GM18870 (cell line): ENCODE measurements around the gene HSF2BP.
"Not testable (repeated sequence)": the region's sequence is repeated elsewhere in the genome, so short reads cannot be mapped to it uniquely, and the experiment has no call there.

Experiments used
- ATAC-seq: cut with Tn5 transposase; IDR thresholded peaks from one replicate; pipeline ENCODE4 v1.9.1; 2021; ENCODE audit warnings: moderate library complexity; ENCODE audit not compliant: unreplicated experiment

The HSF2BP gene

DNA sequence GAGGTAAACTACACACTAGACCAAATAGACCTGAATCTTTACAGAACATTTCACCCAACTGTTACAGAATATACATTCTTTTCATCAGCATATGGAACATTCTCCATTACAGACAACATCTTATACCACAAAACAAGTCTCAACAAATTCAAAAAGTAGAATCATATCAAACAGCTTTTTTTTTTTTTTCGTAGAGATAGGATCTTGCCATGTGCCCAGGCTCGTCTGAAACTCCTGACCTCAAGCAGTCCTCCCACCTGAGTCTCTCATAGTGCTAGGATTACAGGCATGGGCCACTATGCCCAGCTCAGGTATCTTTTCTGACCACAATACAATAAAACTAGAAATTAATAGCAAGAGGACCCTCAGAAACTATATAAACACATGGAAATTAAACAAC, 36.5 kb downstream of the HSF2BP start:
- ATAC-seq: no peak

DNA sequence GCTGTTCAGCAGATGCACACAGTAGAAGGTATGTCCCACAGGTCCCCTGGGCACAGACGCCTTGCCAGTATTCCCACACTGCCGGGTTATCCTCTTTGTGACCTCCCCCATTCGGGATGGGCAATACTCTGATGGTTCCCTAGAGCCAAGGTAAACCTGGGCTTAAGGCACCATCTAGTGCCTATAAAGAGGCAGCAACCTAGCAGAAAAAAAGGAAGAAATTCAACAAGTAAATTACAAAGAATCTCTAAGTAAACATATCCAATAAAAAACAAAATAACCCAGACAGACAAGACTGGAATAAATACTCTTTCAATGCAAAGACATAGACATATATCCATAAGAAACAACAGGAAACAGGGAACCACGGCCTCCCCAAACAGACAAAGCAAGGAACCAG, 39.4 kb downstream of the HSF2BP start:
- ATAC-seq: no peak

DNA sequence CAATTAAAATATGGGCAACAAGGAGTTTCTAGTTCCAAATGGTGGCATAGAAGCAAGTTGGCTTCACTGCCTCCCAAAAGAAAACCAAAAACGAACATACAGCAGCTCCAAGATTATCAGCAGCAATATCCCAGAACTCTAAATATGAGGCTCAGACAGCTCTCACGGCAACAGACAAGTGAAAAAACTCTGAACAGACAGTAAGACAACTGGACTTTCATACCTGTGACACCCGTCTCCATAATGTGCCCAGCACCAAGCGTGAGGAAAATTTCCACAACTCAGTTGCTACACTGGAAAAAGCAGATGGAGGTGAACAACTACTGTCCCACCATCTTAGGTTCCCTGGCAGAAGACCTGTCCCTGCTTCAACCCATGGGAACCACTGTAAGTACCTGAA, 39.9 kb downstream of the HSF2BP start:
- ATAC-seq: no peak

DNA sequence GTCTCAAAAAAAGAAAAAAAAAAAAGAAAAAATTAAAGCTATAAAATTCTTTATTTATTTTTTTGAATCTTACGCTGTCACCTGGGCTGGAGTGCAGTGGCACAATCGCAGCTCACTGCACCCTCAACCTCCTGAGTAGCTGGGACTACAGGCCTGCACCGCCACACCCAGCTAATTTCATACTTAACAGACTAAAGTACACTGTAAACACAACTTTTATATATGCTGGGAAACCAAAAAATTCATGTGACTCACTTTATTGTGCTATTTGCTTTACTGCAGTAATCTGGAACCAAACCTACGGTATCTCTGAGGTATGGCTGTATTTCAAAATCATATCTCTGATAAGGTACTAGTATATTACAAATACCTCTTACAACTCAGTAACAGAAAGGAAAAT, 40.3 kb downstream of the HSF2BP start:
- ATAC-seq: no peak

DNA sequence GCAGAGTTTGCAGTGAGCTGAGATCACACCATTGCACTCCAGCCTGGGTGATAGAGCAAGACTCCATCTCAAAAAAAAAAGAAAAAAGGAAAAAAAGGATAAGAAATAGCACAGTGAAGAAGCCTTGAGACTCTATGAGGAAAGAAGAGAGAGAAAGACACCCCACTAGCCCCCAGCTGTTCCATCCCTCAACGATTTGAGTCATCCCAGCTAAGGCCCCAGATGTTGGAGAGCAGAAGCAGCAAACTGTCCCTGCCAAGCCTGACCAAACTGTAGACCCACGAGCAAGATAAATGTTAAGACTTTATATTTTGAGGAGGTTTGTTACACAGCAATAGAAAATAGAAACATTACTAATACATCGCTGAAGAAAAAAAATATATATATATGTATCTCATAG, 42.4 kb downstream of the HSF2BP start:
- ATAC-seq: not testable (repeated sequence)

DNA sequence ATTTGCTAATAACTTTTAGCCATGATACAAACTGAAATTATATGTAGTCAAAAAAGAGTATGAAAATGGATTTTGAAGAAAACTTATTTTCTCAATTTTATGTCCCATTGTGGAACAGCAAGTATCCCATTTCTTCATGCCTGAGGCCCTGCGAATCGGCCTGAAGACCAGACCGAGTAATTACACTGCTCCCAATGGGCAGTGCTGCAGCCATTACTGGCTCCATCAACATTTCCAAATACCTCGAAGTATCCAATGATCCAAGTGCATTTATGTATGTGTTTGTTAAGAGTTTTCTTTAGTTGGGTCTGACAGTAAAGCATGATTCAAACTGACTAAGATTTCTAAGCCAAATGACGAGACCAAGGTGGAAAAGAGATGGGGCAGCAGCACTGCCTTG, 44.4 kb downstream of the HSF2BP start:
- no peak for ATAC-seq

DNA sequence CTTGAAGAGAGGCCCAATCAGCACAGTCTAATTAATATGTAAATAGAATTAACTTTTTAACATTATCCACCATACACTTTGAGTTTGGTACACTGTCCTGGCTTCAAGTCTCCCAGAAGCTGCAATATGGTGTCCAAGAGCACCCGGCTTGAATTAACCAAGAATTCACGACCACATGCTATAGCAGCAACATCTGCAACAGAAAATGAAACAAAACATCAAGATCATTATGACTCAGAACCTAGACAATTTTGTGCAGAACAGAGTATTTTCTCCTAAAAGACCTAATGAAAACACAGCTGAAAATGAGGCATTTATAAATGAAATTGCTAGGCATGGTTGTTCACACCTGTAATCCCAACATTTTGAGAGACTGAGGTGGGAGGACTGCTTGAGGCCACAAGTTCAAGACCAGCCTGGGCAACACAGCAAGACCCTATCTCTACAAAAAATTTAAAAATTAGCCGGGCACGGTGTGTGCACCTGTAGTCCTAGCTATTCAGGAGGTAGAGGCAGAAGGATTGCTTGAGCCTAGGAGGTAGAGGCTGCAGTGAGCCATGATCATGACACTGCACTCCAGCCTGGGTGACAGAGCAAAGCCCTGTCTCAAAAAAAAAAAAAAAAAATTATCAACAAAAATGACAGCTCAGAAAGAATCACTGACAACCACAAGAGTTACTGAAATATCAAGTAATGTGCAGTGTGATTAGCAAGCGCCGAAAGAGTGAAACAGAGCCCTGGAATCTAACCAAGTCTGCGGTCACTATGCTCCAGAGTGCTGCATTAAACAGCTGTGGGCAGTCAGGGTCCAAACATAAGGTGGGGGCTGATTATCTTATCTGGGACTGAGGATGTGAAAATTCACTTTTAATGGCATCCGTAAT, 45.3 kb downstream of the HSF2BP start:
- no peak for ATAC-seq

DNA sequence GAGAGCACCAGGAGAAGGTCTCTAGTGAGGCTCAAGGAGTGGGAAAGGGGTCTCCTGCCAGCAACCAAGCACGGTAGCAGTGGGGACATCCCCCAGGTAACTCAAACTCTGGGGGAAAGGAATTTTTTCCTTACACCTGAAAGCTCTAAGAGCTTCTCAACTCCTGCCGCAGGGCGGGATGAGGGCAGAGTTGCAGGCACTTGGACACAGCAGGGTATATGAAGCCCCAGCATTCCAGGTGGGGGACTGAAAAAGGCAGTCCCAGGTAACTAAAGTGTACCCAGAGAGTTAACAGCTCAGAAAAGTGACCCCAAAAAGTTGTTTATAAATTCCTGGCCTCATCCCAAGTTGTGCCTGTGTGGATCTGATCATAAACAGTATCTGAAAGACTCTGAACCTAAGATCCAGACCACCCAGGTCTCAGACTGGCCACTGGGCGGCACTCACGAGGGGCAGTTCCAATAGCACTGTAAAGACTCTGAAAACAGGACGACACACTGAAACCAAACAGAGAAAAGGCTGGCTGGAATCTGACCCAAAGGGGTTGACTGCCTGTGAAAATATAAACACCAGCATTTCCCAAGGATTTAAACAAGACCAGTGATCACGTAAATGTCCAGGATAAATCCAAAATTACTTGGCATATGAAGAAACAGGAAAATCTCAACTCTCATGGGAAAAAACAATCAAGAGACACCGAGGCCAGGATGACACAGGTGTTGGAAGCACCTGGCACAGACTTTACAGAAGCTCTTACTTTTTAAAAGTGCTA, 47.5 kb downstream of the HSF2BP start:
- ATAC-seq: no peak

DNA sequence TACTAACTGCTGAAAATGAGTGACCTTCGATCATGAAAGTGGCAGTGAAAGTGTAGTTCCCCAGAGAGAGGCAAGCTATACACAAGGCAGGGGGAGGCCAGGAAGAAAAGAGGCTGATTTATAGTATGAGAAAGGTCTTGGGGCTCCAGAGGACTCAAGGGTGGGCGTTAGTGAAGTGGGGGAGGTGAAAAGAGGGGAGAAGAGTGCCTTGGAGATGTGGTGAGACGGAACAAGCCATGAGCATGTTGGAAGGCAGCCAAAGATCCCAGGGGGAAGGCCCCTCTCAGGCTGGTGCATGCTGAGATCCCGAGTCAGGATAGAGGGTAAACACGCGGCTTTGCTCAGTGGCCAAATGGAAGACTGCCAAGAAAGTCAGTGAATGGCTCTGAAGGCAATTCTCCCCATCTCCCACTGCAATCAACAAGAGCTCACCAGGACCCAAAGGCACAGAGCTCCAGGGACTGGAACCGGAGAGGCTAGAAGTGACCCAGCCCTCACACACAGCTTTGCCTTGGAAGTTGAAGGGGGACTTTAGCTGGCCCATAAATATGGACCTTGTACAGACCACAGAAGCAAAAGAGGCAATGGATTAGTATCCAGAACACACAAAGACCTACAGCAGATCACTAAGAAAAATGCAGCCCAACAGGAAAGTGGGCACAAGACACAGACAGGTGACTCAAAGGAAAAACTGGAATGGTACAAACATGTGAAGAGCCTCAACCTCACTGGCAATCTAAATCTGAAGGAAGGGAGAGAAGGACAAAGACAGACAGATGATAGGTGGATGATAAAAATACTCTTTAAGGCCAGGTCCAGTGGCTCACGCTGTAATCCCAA, 49.6 kb downstream of the HSF2BP start:
- ATAC-seq: no peak

DNA sequence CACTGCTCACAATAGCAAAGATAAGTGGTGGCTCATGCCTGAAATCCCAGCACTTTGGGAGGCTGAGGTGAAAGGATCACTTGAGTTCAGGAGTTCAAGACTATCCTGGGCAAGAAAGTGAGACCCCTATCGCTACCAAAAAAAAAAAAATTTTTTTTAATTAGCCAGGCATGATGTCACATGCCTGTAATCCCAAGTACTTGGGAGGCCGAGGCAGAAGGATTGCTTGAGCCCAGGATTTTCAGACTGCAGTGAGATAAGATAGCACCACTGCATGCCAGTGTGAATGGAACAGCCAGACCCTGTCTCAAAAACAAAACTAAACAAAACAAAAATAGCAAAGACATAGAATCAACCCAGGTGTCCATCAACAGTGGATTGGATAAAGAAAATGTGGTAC, 50.6 kb downstream of the HSF2BP start:
- no peak for ATAC-seq

DNA sequence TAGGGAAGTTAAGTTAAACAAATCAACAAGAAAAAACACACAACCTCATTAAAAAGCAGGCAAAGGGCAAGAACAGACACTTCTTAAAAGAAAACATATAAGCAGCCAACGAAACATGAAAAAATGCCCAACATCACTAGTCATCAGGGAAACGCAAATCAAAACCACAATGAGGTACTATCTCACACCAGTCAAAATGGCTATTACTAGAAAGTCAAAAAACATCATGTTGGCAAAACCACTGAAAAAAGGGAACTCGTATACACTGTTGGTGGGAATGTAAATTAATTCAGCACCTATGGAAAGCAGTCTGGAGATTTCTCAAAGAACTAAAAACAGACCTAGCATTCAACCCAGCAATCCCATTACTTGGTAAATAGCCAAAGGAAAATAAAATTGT, 51.1 kb downstream of the HSF2BP start:
- ATAC-seq: no peak

DNA sequence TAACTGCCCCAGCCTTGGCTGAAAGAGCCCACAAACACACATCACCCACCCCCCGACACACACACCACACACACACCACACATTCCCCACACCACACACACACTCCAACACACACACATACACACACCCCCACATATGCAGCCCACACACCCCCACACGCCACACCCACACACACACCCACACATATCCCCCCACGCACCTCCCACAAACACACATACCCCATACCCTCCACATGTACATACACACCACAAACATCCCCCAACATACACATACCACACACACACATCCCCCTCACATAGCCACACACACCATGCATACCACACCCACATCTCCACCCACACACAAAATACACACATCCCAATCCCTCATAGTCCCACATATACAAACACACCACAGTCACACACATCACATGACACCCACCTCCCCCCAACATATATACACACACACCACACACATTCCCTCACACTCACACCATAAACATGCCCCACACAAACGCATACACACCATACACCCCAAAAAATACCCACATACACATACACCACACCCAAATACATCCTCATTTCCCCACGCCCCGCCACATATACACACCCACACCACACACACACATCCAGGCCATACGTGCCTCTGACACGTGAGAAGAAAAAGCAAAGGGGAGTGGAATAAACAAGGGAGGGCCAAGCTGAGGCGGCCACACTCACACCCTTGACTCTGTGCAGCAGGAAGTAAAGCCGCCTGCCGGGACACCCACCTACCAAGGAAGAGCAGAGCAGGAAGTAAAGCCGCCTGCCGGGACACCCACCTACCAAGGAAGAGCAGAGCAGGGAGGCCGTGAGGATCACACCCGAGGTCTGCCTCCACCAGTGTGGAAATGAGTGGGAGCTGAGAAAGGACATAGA, 53.7 kb downstream of the HSF2BP start:
- ATAC-seq: no peak

DNA sequence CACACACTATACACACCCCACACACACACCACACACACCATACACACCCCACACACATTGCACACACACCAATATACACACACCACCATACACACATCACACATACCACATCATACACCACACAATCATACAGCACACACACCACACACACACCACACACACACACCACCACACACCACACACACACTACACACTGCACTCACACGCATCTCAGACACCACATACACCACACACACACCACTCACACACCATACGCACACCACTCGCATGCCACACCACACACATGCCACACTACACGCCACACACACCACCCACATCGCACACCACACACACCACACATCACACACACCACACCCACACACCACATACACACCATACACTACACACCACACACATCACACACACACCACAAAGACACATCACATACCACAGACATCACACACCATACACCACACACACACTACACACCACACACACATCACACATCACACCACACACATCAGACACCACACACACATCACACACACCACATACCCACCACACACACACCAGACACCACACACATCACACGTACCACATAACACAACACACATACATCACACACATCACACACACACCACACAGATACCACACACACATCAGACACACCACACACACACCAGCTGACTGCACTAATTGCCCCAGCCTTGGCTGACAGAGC, 54.6 kb downstream of the HSF2BP start:
- ATAC-seq: no peak

DNA sequence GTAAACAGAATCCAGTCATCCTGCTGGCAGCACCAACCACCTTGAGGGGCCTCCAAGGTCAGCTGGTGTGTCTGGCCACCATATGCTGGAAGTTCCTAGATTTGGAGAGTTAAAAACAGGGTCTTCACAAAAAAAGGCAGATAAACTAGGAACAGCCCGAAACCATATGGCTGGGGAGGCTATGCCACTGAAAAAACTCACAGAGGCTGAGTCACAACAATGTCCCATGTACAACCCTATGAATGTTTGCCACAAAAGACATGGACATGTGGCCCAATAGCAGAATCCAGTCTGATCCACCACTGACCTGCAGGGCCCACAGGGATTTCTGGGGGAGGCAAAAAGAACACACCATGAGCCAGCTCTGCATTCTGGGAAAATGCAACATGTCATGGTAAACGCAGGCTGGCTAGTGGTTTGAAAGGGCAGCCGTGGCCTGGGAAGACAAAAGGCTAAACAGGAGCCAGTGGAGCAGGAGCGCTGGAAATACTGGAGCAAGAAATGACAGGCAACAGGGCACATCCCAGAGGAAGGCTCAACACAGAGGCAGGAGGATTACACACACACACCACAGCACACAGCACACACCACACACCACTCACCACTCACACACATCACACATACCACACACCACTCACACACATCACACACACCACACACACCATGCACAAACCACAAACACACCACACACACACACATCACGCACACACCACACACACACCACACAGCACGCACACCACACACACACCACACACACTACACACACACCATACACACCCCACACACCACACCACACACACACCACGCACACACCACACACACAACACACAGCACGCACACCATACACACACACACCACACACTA, 55.4 kb downstream of the HSF2BP start:
- no peak for ATAC-seq

DNA sequence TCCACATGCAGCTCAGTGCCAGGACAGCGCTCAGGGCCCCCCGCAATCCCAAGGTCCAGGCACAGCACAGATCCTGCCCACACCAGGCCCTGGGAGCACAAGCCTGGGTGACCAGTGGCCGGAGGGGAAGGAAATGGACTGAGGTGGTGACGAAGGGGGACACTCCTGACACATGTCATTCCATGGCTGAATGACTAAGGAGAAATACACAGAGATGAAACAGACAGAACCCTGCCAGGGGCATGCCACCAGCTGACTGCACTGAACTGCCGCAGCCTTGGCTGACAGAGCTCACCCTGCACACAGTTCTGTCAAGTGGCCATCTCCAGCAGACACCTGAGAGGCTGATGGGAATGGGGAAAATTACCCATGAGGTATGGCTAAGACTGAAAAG, 56.1 kb downstream of the HSF2BP start:
- no peak for ATAC-seq

DNA sequence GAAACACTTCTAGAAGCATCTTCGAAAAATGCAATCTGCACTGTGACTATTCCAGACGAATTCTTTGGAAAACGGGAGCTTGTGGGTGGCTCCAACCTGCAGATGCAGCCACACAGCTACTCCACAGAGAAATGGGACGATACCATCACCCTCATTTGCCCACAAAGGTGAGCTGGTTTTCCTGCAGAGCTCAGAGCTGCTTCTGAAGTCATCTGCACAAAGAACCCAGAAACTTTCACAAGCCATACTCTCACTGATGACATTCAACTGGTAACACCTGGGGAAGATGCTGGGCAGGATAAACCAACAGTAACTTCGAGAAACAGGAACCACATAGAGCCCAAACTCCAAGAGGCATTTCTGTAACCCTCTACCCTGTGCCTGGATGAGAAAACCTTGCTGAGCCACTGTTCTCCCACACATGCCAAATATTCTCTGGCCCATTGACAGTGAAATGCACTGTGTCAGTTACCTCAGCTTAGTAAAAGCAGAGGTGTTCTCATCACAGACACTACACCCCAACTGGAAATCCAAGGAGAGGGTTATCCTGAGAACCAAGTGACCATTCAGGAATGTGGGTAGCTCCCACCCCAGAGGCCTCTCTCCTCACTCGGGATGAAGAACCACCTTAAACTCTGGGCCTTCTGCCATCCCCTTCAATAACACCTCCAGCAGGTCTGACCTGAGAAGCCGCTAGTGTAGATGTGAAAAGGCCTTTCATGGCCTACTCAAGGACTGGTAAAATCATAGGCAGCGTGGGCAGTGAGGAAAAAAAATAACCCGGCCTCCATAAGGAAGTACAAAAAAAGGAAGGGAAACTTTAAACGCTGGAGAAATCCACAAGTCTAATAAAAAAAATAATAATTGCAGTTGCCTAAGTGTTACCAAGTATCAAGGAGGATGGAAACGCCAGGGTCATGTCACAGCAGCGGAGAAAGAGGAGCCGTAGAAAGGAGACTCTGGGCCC, 56.7 kb downstream of the HSF2BP start:
- ATAC-seq: no peak

DNA sequence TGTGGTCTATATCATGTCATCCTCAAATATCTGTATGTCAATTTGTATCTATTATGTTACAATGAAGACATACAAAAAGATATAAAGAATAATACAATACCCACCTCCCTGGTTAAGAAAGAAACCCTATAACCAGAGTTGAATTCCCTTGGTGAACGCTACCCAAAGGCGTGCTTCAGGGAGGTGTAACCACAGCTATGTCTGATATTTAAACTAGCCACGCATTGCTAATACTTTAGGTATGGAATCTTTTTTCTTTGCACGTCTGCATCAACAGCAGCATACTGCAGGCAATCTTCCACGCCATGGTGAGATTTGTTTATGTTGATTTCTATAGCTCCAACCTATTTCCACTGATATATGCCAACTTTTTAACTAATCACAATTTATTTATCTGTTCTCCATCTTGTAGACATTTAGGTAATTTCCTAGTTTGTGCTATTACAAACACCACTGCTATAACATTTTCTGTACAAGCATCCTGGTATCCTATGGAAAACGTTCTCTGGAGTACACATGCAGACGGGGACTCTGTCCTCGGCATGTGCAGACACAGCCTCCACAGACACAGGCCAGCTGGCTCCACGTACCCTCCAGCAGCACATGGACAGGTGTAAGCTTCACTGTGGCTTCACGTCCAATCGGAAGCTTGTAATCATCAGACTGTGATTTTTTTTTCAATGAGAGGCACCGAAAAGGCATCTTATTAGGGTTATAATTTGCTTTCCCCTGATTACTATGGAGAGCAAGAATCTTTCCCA, 58.5 kb downstream of the HSF2BP start:
- no peak for ATAC-seq
